ENCODE data around the gene KSR1. TPM values are rescaled to one million over a fixed set of nuclear protein-coding genes. Genes with fewer than 3 reads are reported as not detected.

KSR1 gene
- total and polyA plus RNA-seq, 4 donors, result 23.0 to 71.1 (median 47.0) TPM

DNA sequence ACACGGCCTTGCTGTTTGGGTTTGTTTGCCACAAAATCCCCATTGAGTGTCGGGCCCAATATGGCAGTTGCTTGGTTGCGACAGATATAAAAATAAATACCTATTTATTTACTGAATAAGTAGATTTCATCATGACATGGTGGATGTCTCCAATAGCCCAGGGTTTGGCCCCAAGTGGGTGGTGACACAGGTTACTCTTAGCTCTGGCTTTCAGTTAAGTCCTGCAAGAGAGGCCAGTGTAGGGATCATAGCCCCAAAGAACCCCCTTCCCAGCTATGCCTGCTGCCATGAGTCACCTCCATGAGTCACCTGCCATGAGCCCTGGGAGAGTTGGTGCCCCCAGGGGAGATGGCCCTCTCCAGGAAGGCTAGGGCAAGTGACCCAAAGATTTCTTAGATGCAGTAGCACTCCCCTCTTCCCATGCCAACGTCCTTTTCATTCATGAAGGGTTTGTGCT is 96.1 kb downstream of the KSR1 start:
- Histone ChIP-seq H3K4me1 (ENCODE audit: control insufficient read depth, insufficient read depth, low read length) (peaks cover 28% of the 10 kb centered on the region), H3K27me3 (ENCODE audit: control insufficient read depth, insufficient read depth, low read length) (no peaks in the 10 kb centered on the region), H3K36me3 (ENCODE audit: control insufficient read depth, insufficient read depth, low read length) (peaks cover 22% of the 10 kb centered on the region), H3K9me3 (ENCODE audit: control insufficient read depth, insufficient read depth, low read length) (no peaks in the 10 kb centered on the region), H3K4me3 (ENCODE audit: low read depth, low read length) (no peak overlapping the region), H3K27ac (ENCODE audit: low read depth, low read length) (no peak overlapping the region)
- WGBS (ENCODE audit: insufficient coverage), result 100% methylated on average over 1 of the region's 4 CpGs
- DNase-seq (ENCODE audit: low read depth in 4 of 6, low spot score in 6 of 6), result no peak

- no peak overlapping the region for H3K4me3 ChIP-seq (ENCODE audit: low read depth, low read length)
- no peaks in the 10 kb centered on the region for H3K27me3 ChIP-seq (ENCODE audit: control insufficient read depth, insufficient read depth, low read length)
- 87% methylated on average over 6 of the region's 7 CpGs for WGBS (ENCODE audit: insufficient coverage)
- H3K9me3 ChIP-seq (ENCODE audit: control insufficient read depth, insufficient read depth, low read length), result no peaks in the 10 kb centered on the region
- H3K27ac ChIP-seq (ENCODE audit: low read depth, low read length), result no peak overlapping the region
- peaks cover 22% of the 10 kb centered on the region for H3K36me3 ChIP-seq (ENCODE audit: control insufficient read depth, insufficient read depth, low read length)
- DNase-seq (ENCODE audit: low read depth in 4 of 6, low spot score in 6 of 6), result no peak
- peaks cover 28% of the 10 kb centered on the region for H3K4me1 ChIP-seq (ENCODE audit: control insufficient read depth, insufficient read depth, low read length)
Observed at GRCh38 chr17:27553019-27553511, 96.8 kb downstream of the KSR1 start.

DNA sequence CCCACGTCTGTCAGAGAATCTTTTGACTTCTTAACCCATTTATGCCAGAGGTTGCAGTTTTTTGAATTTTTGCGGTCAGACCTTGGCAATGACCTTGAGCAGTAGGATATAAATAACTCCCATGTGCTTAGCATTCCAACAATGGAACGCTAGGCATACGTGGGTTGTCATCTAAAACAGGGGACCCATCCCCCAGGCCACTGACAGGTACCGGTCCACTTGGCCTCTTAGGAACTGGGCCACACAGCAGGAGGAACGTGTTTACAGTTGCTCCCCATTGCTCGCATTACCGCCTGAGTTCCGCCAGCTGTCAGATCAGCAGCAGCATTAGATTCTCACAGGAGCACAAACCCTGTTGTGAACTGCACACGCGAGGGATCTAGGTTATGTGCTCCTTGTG is 97.9 kb downstream of the KSR1 start:
- DNase-seq (ENCODE audit: low read depth in 4 of 6, low spot score in 6 of 6), result no peak
- WGBS (ENCODE audit: insufficient coverage), result 84% methylated on average over 9 of the region's 11 CpGs

DNA sequence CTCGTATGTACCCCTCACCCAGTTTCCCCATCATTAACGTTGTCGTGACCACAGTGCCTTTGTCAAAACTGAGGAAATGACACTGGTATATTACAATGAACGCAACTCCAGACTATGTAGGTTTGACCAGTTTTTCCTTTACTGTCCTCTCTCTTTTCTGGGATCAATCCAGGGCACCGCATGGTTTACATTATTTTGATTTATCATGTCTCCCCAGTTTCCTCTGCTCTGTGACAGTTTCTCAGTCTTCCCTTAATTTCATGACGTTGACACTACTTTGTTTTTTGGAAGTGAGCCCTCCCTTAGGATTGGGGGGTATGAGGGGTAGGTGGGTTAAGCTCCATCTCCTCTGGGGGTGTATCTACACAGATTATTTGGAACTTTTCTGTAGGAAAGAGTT is 98.7 kb downstream of the KSR1 start:
- no peak overlapping the region for H3K27ac ChIP-seq (ENCODE audit: low read depth, low read length)
- no peak for DNase-seq (ENCODE audit: low read depth in 4 of 6, low spot score in 6 of 6)
- 17% methylated on average over 1 of the region's 6 CpGs for WGBS (ENCODE audit: insufficient coverage)

More for the DNA sequence above, 97.9 kb downstream of the KSR1 start:
- Histone ChIP-seq H3K9me3 (ENCODE audit: control insufficient read depth, insufficient read depth, low read length) (no peaks in the 10 kb centered on the region), H3K4me3 (ENCODE audit: low read depth, low read length) (no peak overlapping the region), H3K4me1 (ENCODE audit: control insufficient read depth, insufficient read depth, low read length) (peaks cover 29% of the 10 kb centered on the region), H3K27me3 (ENCODE audit: control insufficient read depth, insufficient read depth, low read length) (no peaks in the 10 kb centered on the region), H3K27ac (ENCODE audit: low read depth, low read length) (no peak overlapping the region), H3K36me3 (ENCODE audit: control insufficient read depth, insufficient read depth, low read length) (peaks cover 26% of the 10 kb centered on the region)

DNA sequence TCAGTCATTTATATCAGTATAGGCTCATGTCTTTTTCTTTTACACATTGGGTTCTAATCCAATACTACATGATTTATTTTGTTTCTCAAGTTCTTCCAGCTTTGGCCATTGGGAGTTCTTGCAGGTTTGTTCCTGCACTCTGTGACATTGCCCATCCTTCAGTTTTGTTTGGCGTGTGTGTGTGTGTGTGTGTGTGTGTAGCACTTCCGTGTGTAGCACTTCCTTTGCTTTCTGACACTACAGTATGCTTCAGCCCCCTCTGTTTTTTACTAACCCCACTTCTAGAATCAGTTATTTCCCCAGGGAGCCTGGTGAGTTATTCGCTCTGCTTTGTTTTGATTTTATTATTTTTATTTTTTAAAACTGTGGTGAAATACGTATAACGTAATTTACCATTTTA is 99.1 kb downstream of the KSR1 start:
- H3K9me3 ChIP-seq (ENCODE audit: control insufficient read depth, insufficient read depth, low read length), result no peaks in the 10 kb centered on the region
- no peak for DNase-seq (ENCODE audit: low read depth in 4 of 6, low spot score in 6 of 6)
- no peak overlapping the region for H3K27ac ChIP-seq (ENCODE audit: low read depth, low read length)
- no peak overlapping the region for H3K4me3 ChIP-seq (ENCODE audit: low read depth, low read length)
- peaks cover 29% of the 10 kb centered on the region for H3K4me1 ChIP-seq (ENCODE audit: control insufficient read depth, insufficient read depth, low read length)
- no CpG with 5 or more reads among the region's 5 CpGs for WGBS (ENCODE audit: insufficient coverage)
- H3K36me3 ChIP-seq (ENCODE audit: control insufficient read depth, insufficient read depth, low read length), result peaks cover 24% of the 10 kb centered on the region
- no peaks in the 10 kb centered on the region for H3K27me3 ChIP-seq (ENCODE audit: control insufficient read depth, insufficient read depth, low read length)

More for the DNA sequence above, 98.7 kb downstream of the KSR1 start:
- H3K36me3 ChIP-seq (ENCODE audit: control insufficient read depth, insufficient read depth, low read length), result peaks cover 26% of the 10 kb centered on the region
- H3K27me3 ChIP-seq (ENCODE audit: control insufficient read depth, insufficient read depth, low read length), result no peaks in the 10 kb centered on the region
- peaks cover 29% of the 10 kb centered on the region for H3K4me1 ChIP-seq (ENCODE audit: control insufficient read depth, insufficient read depth, low read length)
- H3K4me3 ChIP-seq (ENCODE audit: low read depth, low read length), result no peak overlapping the region
- H3K9me3 ChIP-seq (ENCODE audit: control insufficient read depth, insufficient read depth, low read length), result no peaks in the 10 kb centered on the region

GRCh38 chr17:27558341-27558740 is 102.1 kb downstream of the KSR1 start:
- 87% methylated on average over 5 of the region's 5 CpGs for WGBS (ENCODE audit: insufficient coverage)
- Histone ChIP-seq H3K27me3 (ENCODE audit: control insufficient read depth, insufficient read depth, low read length) (no peaks in the 10 kb centered on the region), H3K9me3 (ENCODE audit: control insufficient read depth, insufficient read depth, low read length) (no peaks in the 10 kb centered on the region), H3K27ac (ENCODE audit: low read depth, low read length) (no peak overlapping the region), H3K36me3 (ENCODE audit: control insufficient read depth, insufficient read depth, low read length) (peaks cover 8% of the 10 kb centered on the region), H3K4me1 (ENCODE audit: control insufficient read depth, insufficient read depth, low read length) (peaks cover 31% of the 10 kb centered on the region), H3K4me3 (ENCODE audit: low read depth, low read length) (no peak overlapping the region)
- no peak for DNase-seq (ENCODE audit: low read depth in 4 of 6, low spot score in 6 of 6)

DNA sequence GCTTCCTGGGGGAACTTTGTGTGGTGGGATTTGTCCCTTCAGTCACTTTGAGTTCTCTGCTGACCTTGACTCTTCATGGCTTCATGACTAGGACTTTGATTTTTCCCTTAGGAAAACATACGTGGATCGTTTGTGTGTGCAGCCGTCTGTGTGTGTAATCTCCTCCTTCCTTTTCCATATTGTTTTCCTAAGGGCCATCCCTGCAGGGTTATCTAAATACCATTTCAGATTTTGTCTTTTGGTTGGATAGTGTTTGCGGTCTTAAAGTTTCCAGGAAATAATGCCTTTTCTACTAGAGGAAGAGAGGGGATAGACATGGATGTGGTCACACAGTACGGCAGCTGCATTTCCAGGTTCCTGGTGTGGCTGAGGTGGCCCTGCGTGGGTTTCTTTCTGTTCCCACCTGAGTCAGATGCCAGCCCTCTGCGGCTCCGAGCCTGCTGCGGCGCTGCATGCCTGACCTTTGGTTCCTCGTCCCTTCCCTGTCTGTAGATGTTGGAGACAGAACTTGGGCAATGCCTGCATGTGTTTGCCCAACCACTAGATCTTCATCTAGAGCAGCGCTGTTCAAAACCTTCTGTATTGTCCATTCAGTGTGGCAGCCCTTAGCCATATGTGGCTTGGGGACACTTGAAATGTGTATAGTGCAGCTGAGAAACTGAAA is 102.7 kb downstream of the KSR1 start:
- Histone ChIP-seq H3K27me3 (ENCODE audit: control insufficient read depth, insufficient read depth, low read length) (no peaks in the 10 kb centered on the region), H3K36me3 (ENCODE audit: control insufficient read depth, insufficient read depth, low read length) (peaks cover 6% of the 10 kb centered on the region), H3K4me1 (ENCODE audit: control insufficient read depth, insufficient read depth, low read length) (peaks cover 28% of the 10 kb centered on the region), H3K9me3 (ENCODE audit: control insufficient read depth, insufficient read depth, low read length) (no peaks in the 10 kb centered on the region), H3K4me3 (ENCODE audit: low read depth, low read length) (no peak overlapping the region), H3K27ac (ENCODE audit: low read depth, low read length) (peak overlapping the region; percentile 75)
- no peak for DNase-seq (ENCODE audit: low read depth in 4 of 6, low spot score in 6 of 6)
- WGBS (ENCODE audit: insufficient coverage), result 74% methylated on average over 8 of the region's 12 CpGs

GRCh38 chr17:27559506-27560481 is 103.5 kb downstream of the KSR1 start:
- H3K4me1 ChIP-seq (ENCODE audit: control insufficient read depth, insufficient read depth, low read length), result peaks cover 28% of the 10 kb centered on the region
- 33% methylated on average over 20 of the region's 22 CpGs for WGBS (ENCODE audit: insufficient coverage)
- no peak overlapping the region for H3K4me3 ChIP-seq (ENCODE audit: low read depth, low read length)
- peak overlapping the region; percentile 75 for H3K27ac ChIP-seq (ENCODE audit: low read depth, low read length)
- peak in 4 of 6 donors; percentile 44 to 92 (median 66) for DNase-seq (ENCODE audit: low read depth in 4 of 6, low spot score in 6 of 6)
- H3K27me3 ChIP-seq (ENCODE audit: control insufficient read depth, insufficient read depth, low read length), result no peaks in the 10 kb centered on the region
- H3K9me3 ChIP-seq (ENCODE audit: control insufficient read depth, insufficient read depth, low read length), result no peaks in the 10 kb centered on the region
- peaks cover 6% of the 10 kb centered on the region for H3K36me3 ChIP-seq (ENCODE audit: control insufficient read depth, insufficient read depth, low read length)

- Histone ChIP-seq H3K4me3 (ENCODE audit: low read depth, low read length) (no peak overlapping the region), H3K36me3 (ENCODE audit: control insufficient read depth, insufficient read depth, low read length) (peaks cover 6% of the 10 kb centered on the region)
Observed at GRCh38 chr17:27560668-27561067, 104.4 kb downstream of the KSR1 start.

More at GRCh38 chr17:27560668-27561067, 104.4 kb downstream of the KSR1 start:
- 42% methylated on average over 2 of the region's 4 CpGs for WGBS (ENCODE audit: insufficient coverage)
- no peak for DNase-seq (ENCODE audit: low read depth in 4 of 6, low spot score in 6 of 6)
- no peaks in the 10 kb centered on the region for H3K9me3 ChIP-seq (ENCODE audit: control insufficient read depth, insufficient read depth, low read length)
- no peaks in the 10 kb centered on the region for H3K27me3 ChIP-seq (ENCODE audit: control insufficient read depth, insufficient read depth, low read length)
- peaks cover 28% of the 10 kb centered on the region for H3K4me1 ChIP-seq (ENCODE audit: control insufficient read depth, insufficient read depth, low read length)
- H3K27ac ChIP-seq (ENCODE audit: low read depth, low read length), result peak overlapping the region; percentile 75
